K562 (cell line): Measurements from ENCODE around the gene KCNG4. TPM values are rescaled to one million over a fixed set of nuclear protein-coding genes. Genes with fewer than 3 reads are reported as not detected.

Source experiments
- ATF4 ChIP-seq: fragments of 450-650 bp; formaldehyde crosslinking; IDR thresholded peaks from 2 replicates; pipeline ENCODE4 v1.4.0; 2022; ENCODE audit warnings: mild to moderate bottlenecking, moderate library complexity
- BMI1 ChIP-seq: fragments of 150-350 bp; IDR thresholded peaks from 2 replicates; pipeline ENCODE4 v1.6.1; 2014; ENCODE audit warnings: low read length
- DDX20 ChIP-seq: fragments of 450-650 bp; IDR thresholded peaks from 2 replicates; pipeline ENCODE4 v1.6.1; 2016; ENCODE audit warnings: missing genetic modification characterization, low read depth, mild to moderate bottlenecking, missing compliant biosample characterization, moderate library complexity
- FOSL1 ChIP-seq: fragments of 200-800 bp; sonication (Bioruptor generic); conservative IDR thresholded peaks from 2 replicates; pipeline ENCODE4 v1.6.1; 2016; ENCODE audit warnings: missing genetic modification characterization, missing compliant biosample characterization
- FOXP4 ChIP-seq: sonication (generic); formaldehyde crosslinking; IDR thresholded peaks from 2 replicates; pipeline ENCODE4 v1.8.0; 2022; ENCODE audit warnings: mild to moderate bottlenecking, missing genetic modification reagents, borderline replicate concordance
- HINFP ChIP-seq: fragments of 450-650 bp; conservative IDR thresholded peaks from 2 replicates; pipeline ENCODE4 v1.6.1; 2016; ENCODE audit warnings: missing genetic modification characterization, low read depth, mild to moderate bottlenecking, control low read depth, missing compliant biosample characterization
- HMBOX1 ChIP-seq: sonication (generic); IDR thresholded peaks from 2 replicates; pipeline ENCODE4 v1.6.1; 2016
- HNRNPL ChIP-seq: fragments of 200-400 bp; formaldehyde crosslinking; IDR thresholded peaks from 2 replicates; pipeline ENCODE4 v1.6.1; 2017; ENCODE audit warnings: low read depth, mild to moderate bottlenecking, low read length
- KDM1A ChIP-seq, 2 experiments: fragments of 450-650 bp; IDR thresholded peaks; 2 replicates each; pipeline ENCODE4 v1.6.1; 2016; ENCODE audit warnings: mild to moderate bottlenecking in 2 of 2
- MYNN ChIP-seq, 2 experiments: sonication (generic); formaldehyde crosslinking in 1 of 2; IDR thresholded peaks; 2 replicates each; pipeline versions ENCODE4 v1.5.0 to v1.6.1; 2016 to 2020; ENCODE audit warnings: antibody characterized with exemption in 1 of 2, missing genetic modification reagents in 1 of 2
- NCOA6 ChIP-seq: fragments of 450-650 bp; IDR thresholded peaks from 2 replicates; pipeline ENCODE4 v1.6.1; 2017; ENCODE audit warnings: mild to moderate bottlenecking
- PML ChIP-seq: IDR thresholded peaks from 2 replicates; pipeline ENCODE4 v1.6.1; 2012; ENCODE audit warnings: low read length, inconsistent platforms
- POLR2A ChIP-seq: fragments of 450-650 bp; conservative IDR thresholded peaks from 2 replicates; pipeline ENCODE4 v1.6.1; 2016
- RB1 ChIP-seq: fragments of 450-650 bp; IDR thresholded peaks from 2 replicates; pipeline ENCODE4 v1.6.1; 2017; ENCODE audit warnings: low read depth, mild to moderate bottlenecking
- RBM34 ChIP-seq: fragments of 200-400 bp; formaldehyde crosslinking; IDR thresholded peaks from 2 replicates; pipeline ENCODE4 v1.6.1; 2018; ENCODE audit warnings: low read length, borderline replicate concordance; ENCODE audit not compliant: insufficient read depth
- RFX7 ChIP-seq: fragments of 250-450 bp; sonication (Bioruptor Pico); IDR thresholded peaks from 2 replicates; pipeline ENCODE4 v1.5.1; 2021; ENCODE audit warnings: mild to moderate bottlenecking
- TRIM25 ChIP-seq: fragments of 450-650 bp; IDR thresholded peaks from 2 replicates; pipeline ENCODE4 v1.7.0; 2016; ENCODE audit warnings: borderline replicate concordance
- YY1 ChIP-seq, 3 experiments: IDR thresholded peaks; 2 replicates each; pipeline ENCODE4 v1.6.1; 2011; ENCODE audit warnings: low read length in 2 of 3, mild to moderate bottlenecking in 2 of 3, moderate library complexity in 2 of 3, borderline replicate concordance in 1 of 3, control low read depth in 1 of 3, low read depth in 1 of 3; ENCODE audit not compliant: insufficient read depth in 3 of 3, insufficient replicate concordance in 2 of 3, control insufficient read depth in 1 of 3, insufficient read length in 1 of 3; ENCODE audit errors: extremely low read depth in 1 of 3
- ZKSCAN1 ChIP-seq: fragments of 150-350 bp; IDR thresholded peaks from 2 replicates; pipeline ENCODE4 v1.6.1; 2016; ENCODE audit warnings: low read depth, low read length
- ZNF444 ChIP-seq: fragments of 250-450 bp; sonication (Bioruptor Pico); IDR thresholded peaks from 2 replicates; pipeline ENCODE4 v1.4.0; 2020; ENCODE audit warnings: mild to moderate bottlenecking, moderate library complexity
- ZNF785 ChIP-seq: fragments of 250-450 bp; sonication (Bioruptor Pico); IDR thresholded peaks from 2 replicates; pipeline ENCODE4 v1.4.0; 2020; ENCODE audit warnings: mild to moderate bottlenecking
- ZSCAN32 ChIP-seq: fragments of 450-650 bp; formaldehyde crosslinking; IDR thresholded peaks from 2 replicates; pipeline ENCODE4 v1.4.0; 2020; ENCODE audit warnings: mild to moderate bottlenecking, moderate library complexity
- polyA plus RNA-seq, 8 experiments: library from polyadenylated mRNA; depleted of rRNA in 4 of 8; stranded (reverse) in 5 of 8; unstranded in 3 of 8; fragments of >200 nt; fragmentation: Nextera tagmentation in 2 of 8; fragmentation: Illumina TruSeq in 1 of 8; extraction: Ambion mirVana in 2 of 8; extraction: Trizol in 1 of 8; gene quantifications; 2 replicates each; pipeline versions ENCODE4 v1.2.1 to v1.2.3, GENCODE V29; 2011 to 2014; ENCODE audit warnings: inconsistent platforms in 1 of 8, missing spikeins in 1 of 8
- total RNA-seq, 7 experiments: library from RNA; depleted of rRNA in 6 of 7; stranded (reverse); fragments of >200 nt in 6 of 7; fragmentation: Illumina TruSeq in 2 of 7; extraction: Trizol in 2 of 7; gene quantifications; 2 replicates each; pipeline versions ENCODE4 v1.2.1 to v1.2.3, GENCODE V29; 2011 to 2021; ENCODE audit warnings: low replicate concordance in 1 of 7

Gene KCNG4
- total and polyA plus RNA-seq, 9 of the 15 experiments (the other 6 are each of a cell fraction or from before 2014, with no cell fraction given), result not detected

GRCh38 chr16:84175350-84176081, 64.3 kb downstream of the KCNG4 start (continued):
- TF ChIP-seq MYNN (IDR thresholded peaks at IDR 0.05) (0 out of 2 replicates have a peak, but pooled peaks have one; percentile 52), MYNN (CRISPR knock-in tag; IDR thresholded peaks at IDR 0.05) (no peak), RB1 (0 out of 2 replicates have a peak, but pooled peaks have one; percentile 21), DDX20 (no peak), RFX7 (CRISPR knock-in tag) (no peak), ZSCAN32 (CRISPR knock-in tag) (no peak), FOSL1 (tag) (no peak), POLR2A (no peak), HMBOX1 (no peak), PML (no peak), KDM1A (IDR thresholded peaks at IDR 0.05) (no peak), YY1 (IDR thresholded peaks at IDR 0.05; ENCODE audit: borderline replicate concordance in 1 of 3, control insufficient read depth in 1 of 3, extremely low read depth in 1 of 3, insufficient read depth in 3 of 3, insufficient read length in 1 of 3, insufficient replicate concordance in 2 of 3, low read depth in 1 of 3, low read length in 2 of 3) (no peak), ZKSCAN1 (no peak), FOXP4 (CRISPR knock-in tag) (no peak), HINFP (tag) (no peak), NCOA6 (no peak), TRIM25 (no peak), BMI1 (no peak), ZNF785 (CRISPR knock-in tag) (no peak), HNRNPL (no peak), ATF4 (CRISPR knock-in tag) (no peak), RBM34 (no peak), ZNF444 (CRISPR knock-in tag) (no peak)
